AG09309 (cell line): ENCODE measurements around the gene TNKS2.
"Not testable (repeated sequence)": the region's sequence is repeated elsewhere in the genome, so short reads cannot be mapped to it uniquely, and the experiment has no call there.

Experiments used
- DNase-seq: peaks from one replicate; pipeline ENCODE4 v3.0.0-alpha.2; 2010; ENCODE audit warnings: low read depth
- H3K4me3 ChIP-seq: 2 replicates; pipeline ENCODE4 v1.5.1; 2011; ENCODE audit warnings: mild to moderate bottlenecking, low read depth, low read length, moderate library complexity; ENCODE audit not compliant: control insufficient read depth
- TF ChIP-seq, protein P1 (sequence below): IDR thresholded peaks from 2 replicates; pipeline ENCODE4 v1.5.1; 2011; ENCODE audit warnings: mild to moderate bottlenecking, low read depth, low read length, inconsistent platforms; ENCODE audit not compliant: insufficient read depth, control insufficient read depth; ENCODE audit errors: missing control alignments

Gene TNKS2

GRCh38 chr10:91800756-91801155, 2.5 kb downstream of the TNKS2 start:
- no peak overlapping the region for H3K4me3 ChIP-seq
- no peak for DNase-seq

GRCh38 chr10:91803386-91804125, 5.3 kb downstream of the TNKS2 start:
- TF ChIP-seq, protein P1, sequence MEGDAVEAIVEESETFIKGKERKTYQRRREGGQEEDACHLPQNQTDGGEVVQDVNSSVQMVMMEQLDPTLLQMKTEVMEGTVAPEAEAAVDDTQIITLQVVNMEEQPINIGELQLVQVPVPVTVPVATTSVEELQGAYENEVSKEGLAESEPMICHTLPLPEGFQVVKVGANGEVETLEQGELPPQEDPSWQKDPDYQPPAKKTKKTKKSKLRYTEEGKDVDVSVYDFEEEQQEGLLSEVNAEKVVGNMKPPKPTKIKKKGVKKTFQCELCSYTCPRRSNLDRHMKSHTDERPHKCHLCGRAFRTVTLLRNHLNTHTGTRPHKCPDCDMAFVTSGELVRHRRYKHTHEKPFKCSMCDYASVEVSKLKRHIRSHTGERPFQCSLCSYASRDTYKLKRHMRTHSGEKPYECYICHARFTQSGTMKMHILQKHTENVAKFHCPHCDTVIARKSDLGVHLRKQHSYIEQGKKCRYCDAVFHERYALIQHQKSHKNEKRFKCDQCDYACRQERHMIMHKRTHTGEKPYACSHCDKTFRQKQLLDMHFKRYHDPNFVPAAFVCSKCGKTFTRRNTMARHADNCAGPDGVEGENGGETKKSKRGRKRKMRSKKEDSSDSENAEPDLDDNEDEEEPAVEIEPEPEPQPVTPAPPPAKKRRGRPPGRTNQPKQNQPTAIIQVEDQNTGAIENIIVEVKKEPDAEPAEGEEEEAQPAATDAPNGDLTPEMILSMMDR, result no peak
- no peak overlapping the region for H3K4me3 ChIP-seq
- DNase-seq, result no peak

More at GRCh38 chr10:91800756-91801155, 2.5 kb downstream of the TNKS2 start:
- TF ChIP-seq, protein P1, result no peak

DNA sequence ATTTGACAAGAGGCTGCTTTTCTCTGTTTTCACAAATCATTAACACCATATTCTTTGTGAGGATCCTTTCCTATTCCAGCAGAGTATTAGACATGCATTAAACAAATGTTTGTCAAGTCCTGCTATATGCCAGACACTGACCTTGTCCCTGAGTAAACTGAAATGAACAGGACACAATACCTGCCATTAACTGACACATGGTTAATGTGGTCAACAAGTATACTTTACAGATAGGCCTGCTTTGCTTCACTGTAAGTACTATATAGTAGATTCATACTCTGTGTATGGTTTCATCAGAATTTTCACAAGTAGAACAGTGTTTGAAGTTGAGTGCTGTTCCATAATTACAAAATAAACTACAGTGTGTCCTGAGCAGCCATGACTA, 5.9 kb downstream of the TNKS2 start:
- no peak overlapping the region for H3K4me3 ChIP-seq
- no peak for DNase-seq
- TF ChIP-seq, protein P1, result no peak

GRCh38 chr10:91805110-91805838, 7.0 kb downstream of the TNKS2 start:
- DNase-seq, result no peak
- TF ChIP-seq, protein P1, result no peak
- no peak overlapping the region for H3K4me3 ChIP-seq

- not testable (repeated sequence) for DNase-seq, H3K4me3 ChIP-seq
Measured at GRCh38 chr10:91807264-91807663, 9.0 kb downstream of the TNKS2 start.

- TF ChIP-seq, protein P1, result no peak
- no peak overlapping the region for H3K4me3 ChIP-seq
- DNase-seq, result no peak
Measured at GRCh38 chr10:91813251-91813650, 15.0 kb downstream of the TNKS2 start.

DNA sequence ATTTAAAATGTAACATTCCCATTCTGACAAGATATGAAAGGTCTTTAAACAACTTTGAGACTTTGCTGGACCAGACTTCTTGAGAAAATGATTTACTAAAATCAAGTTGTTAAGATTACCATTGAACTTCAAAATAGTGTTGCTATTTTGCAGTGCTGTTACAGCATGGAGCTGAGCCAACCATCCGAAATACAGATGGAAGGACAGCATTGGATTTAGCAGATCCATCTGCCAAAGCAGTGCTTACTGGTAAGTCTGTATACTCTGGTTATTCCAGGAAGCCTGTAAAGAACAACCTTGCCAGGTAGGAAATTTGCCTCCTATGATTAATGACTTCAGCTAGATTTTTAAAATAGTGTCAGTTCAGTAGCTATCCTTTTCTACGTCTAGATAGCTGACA, 18.8 kb downstream of the TNKS2 start:
- TF ChIP-seq, protein P1, result no peak
- no peak overlapping the region for H3K4me3 ChIP-seq
- DNase-seq, result no peak
